Small intestine (tissue), 7 donors: ENCODE data around the gene LDB3. TPM values are rescaled to one million over a fixed set of nuclear protein-coding genes. Genes with fewer than 3 reads are reported as not detected.

Experiments
- DNase-seq, 2 donors: peaks; one replicate each; pipeline versions ENCODE4 v3.0.0 to v3.0.0-alpha.2; 2013
- FAIRE-seq: peaks from 2 replicates; lab custom pipeline; 2012; peaks lifted over from hg19 to GRCh38; lab: Jason Lieb, UNC
- H3K27ac ChIP-seq, 3 donors: one replicate each; pipeline ENCODE4 v1.5.1; 2013; ENCODE audit warnings: low read length in 2 of 3, mild to moderate bottlenecking in 2 of 3, control low read depth in 1 of 3, inconsistent platforms in 1 of 3, low read depth in 1 of 3, moderate library complexity in 1 of 3
- H3K27me3 ChIP-seq, 3 donors: one replicate each; pipeline ENCODE4 v1.6.1; 2013; ENCODE audit warnings: low read length in 3 of 3, inconsistent platforms in 1 of 3; ENCODE audit not compliant: control insufficient read depth in 3 of 3, insufficient read depth in 3 of 3
- H3K36me3 ChIP-seq, 3 donors: one replicate each; pipeline ENCODE4 v1.6.1; 2013; ENCODE audit warnings: low read length in 3 of 3, inconsistent platforms in 1 of 3, low read depth in 1 of 3, mild to moderate bottlenecking in 1 of 3, moderate library complexity in 1 of 3; ENCODE audit not compliant: control insufficient read depth in 3 of 3, insufficient read depth in 2 of 3
- H3K4me1 ChIP-seq, 3 donors: one replicate each; pipeline ENCODE4 v1.6.1; 2013; ENCODE audit warnings: low read length in 2 of 3, inconsistent platforms in 1 of 3, low read depth in 1 of 3, mild to moderate bottlenecking in 1 of 3, moderate library complexity in 1 of 3; ENCODE audit not compliant: control insufficient read depth in 3 of 3, insufficient read depth in 2 of 3
- H3K4me3 ChIP-seq, 3 donors: one replicate each; pipeline ENCODE4 v1.5.1; 2013; ENCODE audit warnings: low read length in 3 of 3, control low read depth in 1 of 3, inconsistent platforms in 1 of 3, low read depth in 1 of 3, mild to moderate bottlenecking in 1 of 3, moderate library complexity in 1 of 3
- H3K9me3 ChIP-seq, 2 donors: one replicate each; pipeline ENCODE4 v1.6.1; 2013; ENCODE audit warnings: low read depth in 1 of 2, low read length in 1 of 2; ENCODE audit not compliant: control insufficient read depth in 2 of 2, insufficient read depth in 1 of 2
- WGBS, 3 donors: extraction: QIAGEN DNeasy Blood & Tissue Kit; methylation state at CpG; one replicate each; pipeline ENCODE4 v1.1.7; 2013; 5-methylcytosine and 5-hydroxymethylcytosine counted together
- polyA plus RNA-seq, 4 donors: library from polyadenylated mRNA; stranded (reverse) in 3 of 4; unstranded in 1 of 4; fragments of 200-250 nt in 3 of 4; fragments of 120-200 nt in 1 of 4; gene quantifications; one replicate each; pipeline versions ENCODE4 v1.2.1 to v1.2.3, GENCODE V29; 2013
- donor health status: healthy with polysubstance abuse.
- donor health status: control.
- donor health status: control.
- donor health status: Bipolar disorder and iron deficiency.
- donor health status: healthy.

Gene LDB3
- polyA plus RNA-seq, 4 donors = 0.45 to 2.2 (median 1.4) TPM

- Histone ChIP-seq H3K4me3 (no peak overlapping the region), H3K27ac (no peak overlapping the region), H3K36me3 (no peaks in the 10 kb centered on the region), H3K27me3 (no peaks in the 10 kb centered on the region), H3K9me3 (no peaks in the 10 kb centered on the region), H3K4me1 (peaks cover 0 to 4% (median 0%) of the 10 kb centered on the region in 3 donors)
- WGBS, 3 donors = 61 to 79% (median 70%) methylated on average over 3 of the region's 3 CpGs
- DNase-seq = no peak
- FAIRE-seq = no peak
Measured at GRCh38 chr10:86690657-86691084, 22.4 kb downstream of the LDB3 start.

- no peaks in the 10 kb centered on the region for H3K36me3 ChIP-seq
- peaks cover 0 to 4% (median 0%) of the 10 kb centered on the region in 3 donors for H3K4me1 ChIP-seq
- no peak for DNase-seq
- H3K4me3 ChIP-seq = no peak overlapping the region
- H3K27ac ChIP-seq = no peak overlapping the region
- H3K27me3 ChIP-seq = no peaks in the 10 kb centered on the region
- 91 to 93% (median 92%) methylated on average over 13 to 14 of the region's 14 CpGs for WGBS, 3 donors
- no peak for FAIRE-seq
- H3K9me3 ChIP-seq = no peaks in the 10 kb centered on the region
Measured at GRCh38 chr10:86691333-86692022, 23.2 kb downstream of the LDB3 start.

GRCh38 chr10:86692023-86692514 is 23.8 kb downstream of the LDB3 start:
- WGBS, 3 donors = 87 to 89% (median 87%) methylated on average over 8 of the region's 8 CpGs
- Histone ChIP-seq H3K27ac (no peak overlapping the region), H3K27me3 (no peaks in the 10 kb centered on the region), H3K9me3 (no peaks in the 10 kb centered on the region), H3K4me1 (peaks cover 0 to 7% (median 0%) of the 10 kb centered on the region in 3 donors), H3K36me3 (no peaks in the 10 kb centered on the region), H3K4me3 (no peak overlapping the region)
- FAIRE-seq = no peak
- DNase-seq = no peak

GRCh38 chr10:86692664-86693063 is 24.4 kb downstream of the LDB3 start:
- WGBS, 3 donors = 89 to 93% (median 90%) methylated on average over 7 of the region's 7 CpGs
- DNase-seq = no peak
- peaks cover 0 to 7% (median 0%) of the 10 kb centered on the region in 3 donors for H3K4me1 ChIP-seq
- no peaks in the 10 kb centered on the region for H3K9me3 ChIP-seq
- H3K4me3 ChIP-seq = no peak overlapping the region
- no peak overlapping the region for H3K27ac ChIP-seq
- no peak for FAIRE-seq
- H3K36me3 ChIP-seq = no peaks in the 10 kb centered on the region
- no peaks in the 10 kb centered on the region for H3K27me3 ChIP-seq

GRCh38 chr10:86693275-86693674 is 25.0 kb downstream of the LDB3 start:
- Histone ChIP-seq H3K4me3 (no peak overlapping the region), H3K9me3 (no peaks in the 10 kb centered on the region), H3K36me3 (no peaks in the 10 kb centered on the region), H3K4me1 (peaks cover 0 to 9% (median 0%) of the 10 kb centered on the region in 3 donors), H3K27me3 (no peaks in the 10 kb centered on the region), H3K27ac (no peak overlapping the region)
- FAIRE-seq (no peak), DNase-seq (no peak)
- 81 to 93% (median 91%) methylated on average over 2 of the region's 2 CpGs for WGBS, 3 donors

- 26 to 37% (median 31%) methylated on average over 10 of the region's 10 CpGs for WGBS, 3 donors
Measured at GRCh38 chr10:86693721-86694369, 25.5 kb downstream of the LDB3 start.

GRCh38 chr10:86698207-86698940 is 30.1 kb downstream of the LDB3 start:
- no peak for FAIRE-seq
- Histone ChIP-seq H3K4me1 (peaks cover 0 to 13% (median 0%) of the 10 kb centered on the region in 3 donors), H3K9me3 (no peaks in the 10 kb centered on the region), H3K4me3 (no peak overlapping the region), H3K27ac (no peak overlapping the region), H3K27me3 (no peaks in the 10 kb centered on the region), H3K36me3 (peaks cover 0 to 2% (median 0%) of the 10 kb centered on the region in 3 donors)
- peak in 1 of 2 donors; percentile 37 for DNase-seq
- 69 to 77% (median 76%) methylated on average over 9 of the region's 9 CpGs for WGBS, 3 donors

More at GRCh38 chr10:86693721-86694369, 25.5 kb downstream of the LDB3 start:
- no peak overlapping the region for H3K27ac ChIP-seq
- H3K4me3 ChIP-seq = no peak overlapping the region
- DNase-seq (peak; percentile 50 to 61), FAIRE-seq (no peak)
- H3K9me3 ChIP-seq = no peaks in the 10 kb centered on the region
- no peaks in the 10 kb centered on the region for H3K36me3 ChIP-seq
- peaks cover 0 to 14% (median 0%) of the 10 kb centered on the region in 3 donors for H3K4me1 ChIP-seq
- no peaks in the 10 kb centered on the region for H3K27me3 ChIP-seq

GRCh38 chr10:86699125-86699524 is 30.8 kb downstream of the LDB3 start:
- H3K27ac ChIP-seq = no peak overlapping the region
- WGBS, 3 donors = 91 to 94% (median 91%) methylated on average over 7 of the region's 7 CpGs
- H3K27me3 ChIP-seq = no peaks in the 10 kb centered on the region
- FAIRE-seq (no peak), DNase-seq (no peak)
- peaks cover 0 to 2% (median 0%) of the 10 kb centered on the region in 3 donors for H3K36me3 ChIP-seq
- peaks cover 0 to 9% (median 0%) of the 10 kb centered on the region in 3 donors for H3K4me1 ChIP-seq
- H3K4me3 ChIP-seq = no peak overlapping the region
- no peaks in the 10 kb centered on the region for H3K9me3 ChIP-seq
